ENCODE measurements around the gene UTY.

The UTY gene

GRCh38 chrY:13210961-13211646 lies 268.7 kb downstream of the UTY start:
- H3K4me3 ChIP-seq (ENCODE audit: low read length): no peak overlapping the region
- no peak for TF ChIP-seq ZNF274 (IDR thresholded peaks at IDR 0.05; ENCODE audit: low read depth, low read length)

- no peak overlapping the region for H3K4me3 ChIP-seq (ENCODE audit: low read length)
- TF ChIP-seq ZNF274 (IDR thresholded peaks at IDR 0.05; ENCODE audit: low read depth, low read length): no peak
Measured at GRCh38 chrY:13205214-13205613, 274.6 kb downstream of the UTY start.
